HG03469 (cell line): ENCODE results near the gene LTN1.

Experiments
- ATAC-seq: cut with Tn5 transposase; IDR thresholded peaks from one replicate; pipeline ENCODE4 v1.9.1; 2021; ENCODE audit warnings: mild to moderate bottlenecking, moderate library complexity, moderate number of reproducible peaks; ENCODE audit not compliant: unreplicated experiment

The LTN1 gene

GRCh38 chr21:28885853-28886177 lies 106.9 kb downstream of the LTN1 start:
- no peak for ATAC-seq

DNA sequence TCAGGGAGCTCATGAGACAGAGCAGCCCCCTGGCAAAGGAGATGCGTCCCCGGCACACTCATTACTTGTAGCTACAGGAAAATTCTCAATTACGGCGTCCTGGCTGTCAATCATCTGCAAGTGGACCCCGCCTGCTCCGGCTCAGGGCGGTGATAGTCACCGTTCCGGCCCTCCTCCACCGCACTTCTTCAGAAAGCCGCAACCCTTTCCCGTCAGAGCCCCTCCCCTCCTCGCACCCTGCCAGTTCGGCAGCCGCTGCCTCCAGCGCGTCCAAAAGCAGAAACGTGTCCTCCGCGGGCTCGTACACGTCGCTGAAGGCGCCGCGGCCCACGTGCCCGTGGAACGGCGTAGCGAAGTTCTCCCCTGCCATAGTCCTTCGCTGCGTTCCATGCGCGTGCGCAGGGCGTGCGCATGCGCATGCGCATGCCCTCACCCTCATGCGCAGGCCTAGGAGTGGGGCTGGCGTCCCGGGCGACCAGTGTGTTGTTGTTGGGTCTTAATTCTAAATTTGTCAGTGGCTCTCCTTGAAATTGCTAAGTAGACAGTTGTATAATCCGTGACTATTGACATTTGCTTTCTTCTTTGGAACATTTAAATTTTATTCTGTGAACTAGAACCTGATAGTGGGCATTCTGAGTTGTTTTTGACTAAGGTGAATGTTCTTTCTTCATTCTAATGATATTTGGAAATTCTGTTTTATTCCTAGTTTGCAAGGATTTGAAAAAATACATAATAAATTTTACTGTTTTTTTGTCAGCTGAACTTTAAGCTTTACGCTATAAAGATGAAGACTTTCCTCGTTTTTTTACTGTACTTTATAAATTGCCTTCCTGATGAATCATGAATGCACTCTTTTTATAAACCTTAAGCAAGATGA lies 107.5 kb downstream of the LTN1 start:
- ATAC-seq: peak; percentile 83

GRCh38 chr21:28884481-28884880 lies 108.2 kb downstream of the LTN1 start:
- no peak for ATAC-seq

GRCh38 chr21:28883931-28884330 lies 108.7 kb downstream of the LTN1 start:
- no peak for ATAC-seq

GRCh38 chr21:28882345-28882744 lies 110.3 kb downstream of the LTN1 start:
- ATAC-seq: no peak
